RWPE1 (cell line): ENCODE data around the gene PDE4B.
"Not testable (repeated sequence)": the region's sequence is repeated elsewhere in the genome, so short reads cannot be mapped to it uniquely, and the experiment has no call there.

Experiments used
- CTCF ChIA-PET: fragments of 350-600 bp; sonication (Branson Sonifier 250); formaldehyde crosslinking; extraction: SDS; loops from one replicate; lab custom pipeline; 2021; lab: Yijun Ruan, JAX
- POLR2A ChIA-PET: fragments of 400-600 bp; formaldehyde crosslinking; extraction: SDS; loops from one replicate; lab custom pipeline; 2020; ENCODE audit warnings: antibody characterized with exemption; ENCODE audit not compliant: low non-redundant PET; lab: Yijun Ruan, JAX
- DNase-seq: peaks from one replicate; pipeline ENCODE4 v3.0.0; 2012; ENCODE audit warnings: low spot score
- H3K27ac ChIP-seq: fragments of 450-650 bp; 2 replicates; pipeline ENCODE4 v1.5.1; 2017
- CTCF ChIP-seq: fragments of 450-650 bp; conservative IDR thresholded peaks from 2 replicates; pipeline ENCODE4 v1.5.1; 2017; ENCODE audit warnings: low read depth, mild to moderate bottlenecking

PDE4B gene

GRCh38 chr1:65844821-65845534, 52.3 kb downstream of the PDE4B start:
- H3K27ac ChIP-seq: no peak overlapping the region
- POLR2A ChIA-PET: no interaction called here
- TF ChIP-seq CTCF: no peak
- CTCF ChIA-PET: interaction anchor here (0.6 kb wide), 1 partner anchor 433 kb away, joined by 3 read pairs; no protein-coding TSS in a partner anchor
- no peak for DNase-seq

GRCh38 chr1:65845535-65846060, 52.9 kb downstream of the PDE4B start:
- ChIA-PET CTCF (no interaction called here), POLR2A (no interaction called here)
- TF ChIP-seq CTCF: no peak
- no peak overlapping the region for H3K27ac ChIP-seq
- DNase-seq: no peak

GRCh38 chr1:65846866-65847265, 54.2 kb downstream of the PDE4B start:
- ChIA-PET CTCF (no interaction called here), POLR2A (no interaction called here)
- TF ChIP-seq CTCF: no peak
- no peak for DNase-seq
- no peak overlapping the region for H3K27ac ChIP-seq

GRCh38 chr1:65850281-65850680, 57.6 kb downstream of the PDE4B start:
- POLR2A ChIA-PET: no interaction called here
- DNase-seq: no peak
- no peak for TF ChIP-seq CTCF
- H3K27ac ChIP-seq: no peak overlapping the region
- CTCF ChIA-PET: no interaction called here

- CTCF ChIA-PET, DNase-seq: not testable (repeated sequence)
Observed at GRCh38 chr1:65856591-65856990, 63.9 kb downstream of the PDE4B start.

GRCh38 chr1:65866439-65866838, 73.7 kb downstream of the PDE4B start:
- no peak overlapping the region for H3K27ac ChIP-seq
- POLR2A ChIA-PET: no interaction called here
- CTCF ChIA-PET: no interaction called here

More at GRCh38 chr1:65856591-65856990, 63.9 kb downstream of the PDE4B start:
- POLR2A ChIA-PET, H3K27ac ChIP-seq: not testable (repeated sequence)

More at GRCh38 chr1:65866439-65866838, 73.7 kb downstream of the PDE4B start:
- no peak for TF ChIP-seq CTCF
- no peak for DNase-seq
